HFFc6 (cell line): ENCODE measurements around the gene TRIM66. TPM values are rescaled to one million over a fixed set of nuclear protein-coding genes. Genes with fewer than 3 reads are reported as not detected.

ENCODE experiments used
- DNase-seq: peaks from one replicate; pipeline ENCODE4 v3.0.0-alpha.2; 2018
- H3K27ac Mint-ChIP-seq: 2 replicates; pipeline ENCODE4 v1.8.0; 2020; ENCODE audit warnings: mild to moderate bottlenecking, mixed read lengths
- H3K27me3 Mint-ChIP-seq: 2 replicates; pipeline ENCODE4 v1.8.0; 2021; ENCODE audit warnings: mild to moderate bottlenecking, moderate library complexity, mixed read lengths; ENCODE audit not compliant: insufficient read depth
- H3K36me3 Mint-ChIP-seq: 2 replicates; pipeline ENCODE4 v1.8.0; 2021; ENCODE audit warnings: low read depth, mixed read lengths
- H3K4me1 Mint-ChIP-seq: 2 replicates; pipeline ENCODE4 v1.8.0; 2020; ENCODE audit warnings: low read depth, mixed read lengths
- H3K4me3 Mint-ChIP-seq: 2 replicates; pipeline ENCODE4 v1.8.0; 2020; ENCODE audit warnings: mild to moderate bottlenecking, moderate library complexity, mixed read lengths
- H3K9me3 Mint-ChIP-seq: 2 replicates; pipeline ENCODE4 v1.8.0; 2020; ENCODE audit warnings: mild to moderate bottlenecking, mixed read lengths
- total RNA-seq, 6 experiments: library from RNA; stranded (reverse); fragmentation: NEBNext Ultra II Directional; extraction: Animal tissue kit (Norgen Biotek cat#: 25700); gene quantifications; 2 replicates in 1 of 6; 3 replicates in 5 of 6; pipeline ENCODE4 v1.2.3, GENCODE V29; 2021
- TF ChIP-seq, protein P1 (sequence below): fragments of 200-600 bp; sonication (generic); IDR thresholded peaks from 2 replicates; pipeline ENCODE4 v1.5.0; 2021; ENCODE audit warnings: antibody characterized with exemption, mild to moderate bottlenecking

Gene TRIM66
- total RNA-seq, 6 experiments from 2014 or later, result 4.5 to 6.9 (median 5.6) TPM

DNA sequence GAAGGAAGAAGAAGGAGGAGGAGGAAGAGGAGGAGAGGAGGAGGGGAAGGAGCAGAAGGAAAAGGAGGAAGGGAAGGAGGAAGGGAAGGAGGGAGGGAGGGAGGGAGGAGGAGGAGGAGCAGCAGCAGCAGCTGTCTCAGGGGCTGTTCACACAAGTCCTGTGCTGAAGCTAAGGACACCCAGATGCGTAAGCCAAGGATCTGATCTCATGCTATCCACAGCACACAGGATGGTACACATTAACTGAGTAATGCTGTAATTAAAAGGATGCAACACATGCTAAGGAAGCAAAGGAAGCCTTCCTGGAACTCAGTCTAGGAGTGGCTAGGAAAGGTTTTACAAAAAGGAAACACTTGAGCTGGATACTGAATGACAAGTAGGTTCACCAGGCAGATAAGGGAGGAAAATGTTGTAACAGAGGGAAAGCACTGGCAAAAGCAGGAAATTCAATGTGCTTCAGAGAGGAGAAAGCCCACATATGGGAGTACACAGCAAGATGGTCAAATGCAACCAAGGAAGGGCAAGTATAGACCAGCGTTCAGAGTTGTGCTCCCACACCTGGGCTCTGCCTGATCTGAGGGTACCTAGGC, 32.0 kb downstream of the TRIM66 start:
- TF ChIP-seq, protein P1, sequence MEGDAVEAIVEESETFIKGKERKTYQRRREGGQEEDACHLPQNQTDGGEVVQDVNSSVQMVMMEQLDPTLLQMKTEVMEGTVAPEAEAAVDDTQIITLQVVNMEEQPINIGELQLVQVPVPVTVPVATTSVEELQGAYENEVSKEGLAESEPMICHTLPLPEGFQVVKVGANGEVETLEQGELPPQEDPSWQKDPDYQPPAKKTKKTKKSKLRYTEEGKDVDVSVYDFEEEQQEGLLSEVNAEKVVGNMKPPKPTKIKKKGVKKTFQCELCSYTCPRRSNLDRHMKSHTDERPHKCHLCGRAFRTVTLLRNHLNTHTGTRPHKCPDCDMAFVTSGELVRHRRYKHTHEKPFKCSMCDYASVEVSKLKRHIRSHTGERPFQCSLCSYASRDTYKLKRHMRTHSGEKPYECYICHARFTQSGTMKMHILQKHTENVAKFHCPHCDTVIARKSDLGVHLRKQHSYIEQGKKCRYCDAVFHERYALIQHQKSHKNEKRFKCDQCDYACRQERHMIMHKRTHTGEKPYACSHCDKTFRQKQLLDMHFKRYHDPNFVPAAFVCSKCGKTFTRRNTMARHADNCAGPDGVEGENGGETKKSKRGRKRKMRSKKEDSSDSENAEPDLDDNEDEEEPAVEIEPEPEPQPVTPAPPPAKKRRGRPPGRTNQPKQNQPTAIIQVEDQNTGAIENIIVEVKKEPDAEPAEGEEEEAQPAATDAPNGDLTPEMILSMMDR, result no peak
- Mint-ChIP-seq H3K4me1 (peaks cover 54% of the 10 kb centered on the region), H3K9me3 (no peaks in the 10 kb centered on the region), H3K36me3 (peaks cover 5% of the 10 kb centered on the region; the same call in 1 of the 2 replicates), H3K27ac (peak overlapping the region; percentile 72), H3K27me3 (peaks cover 1% of the 10 kb centered on the region; the same call in 1 of the 2 replicates), H3K4me3 (no peak overlapping the region)
- peak; percentile 45 for DNase-seq

DNA sequence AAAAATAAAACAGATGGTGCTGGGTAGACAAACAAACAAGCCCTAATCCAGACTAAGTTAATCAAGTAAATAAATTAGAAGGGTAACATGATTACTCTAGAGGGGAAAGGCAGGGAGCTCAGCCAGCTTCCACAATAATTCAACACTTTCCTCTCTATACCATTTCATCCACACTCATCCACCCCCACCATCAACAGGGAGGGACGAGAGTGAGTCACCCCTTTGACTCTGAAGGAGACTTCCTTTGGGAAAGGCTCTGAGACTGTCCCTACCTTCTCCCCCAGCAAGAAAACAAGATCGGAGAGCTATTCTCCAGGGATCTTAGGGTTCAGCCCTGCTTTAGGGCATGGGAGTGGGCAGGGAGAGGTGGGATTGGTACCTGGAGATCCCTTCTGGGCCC, 33.1 kb downstream of the TRIM66 start:
- H3K4me3 Mint-ChIP-seq, result no peak overlapping the region; the same call in 1 of the 2 replicates
- peaks cover 5% of the 10 kb centered on the region; the same call in 1 of the 2 replicates for H3K36me3 Mint-ChIP-seq
- no peaks in the 10 kb centered on the region for H3K9me3 Mint-ChIP-seq
- DNase-seq, result peak; percentile 58
- peaks cover 1% of the 10 kb centered on the region; the same call in 1 of the 2 replicates for H3K27me3 Mint-ChIP-seq
- H3K27ac Mint-ChIP-seq, result peak overlapping the region; percentile 72
- peaks cover 53% of the 10 kb centered on the region for H3K4me1 Mint-ChIP-seq
- TF ChIP-seq, protein P1, result no peak

DNA sequence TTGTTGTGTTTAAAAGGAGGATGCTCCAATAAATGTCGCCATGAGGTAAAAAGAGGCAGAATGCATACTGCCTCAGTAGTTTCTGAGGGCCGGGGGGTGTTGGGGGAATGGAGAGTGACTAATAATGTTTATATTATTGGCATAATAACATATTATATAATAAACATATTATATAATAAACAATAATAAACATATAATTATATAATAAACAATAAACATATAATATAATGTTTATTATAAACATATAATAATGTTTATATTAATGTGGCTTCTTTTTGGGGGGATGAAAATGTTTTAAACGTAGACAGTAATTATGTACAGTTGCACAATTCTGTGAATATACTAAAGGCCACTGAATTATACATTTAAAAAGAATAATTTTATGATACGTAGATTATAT, 35.6 kb downstream of the TRIM66 start:
- TF ChIP-seq, protein P1, result no peak
- peaks cover 1% of the 10 kb centered on the region; the same call in 1 of the 2 replicates for H3K27me3 Mint-ChIP-seq
- H3K27ac Mint-ChIP-seq, result no peak overlapping the region
- DNase-seq, result no peak
- peaks cover 7% of the 10 kb centered on the region for H3K36me3 Mint-ChIP-seq
- H3K9me3 Mint-ChIP-seq, result no peaks in the 10 kb centered on the region
- peaks cover 28% of the 10 kb centered on the region for H3K4me1 Mint-ChIP-seq
- no peak overlapping the region for H3K4me3 Mint-ChIP-seq

DNA sequence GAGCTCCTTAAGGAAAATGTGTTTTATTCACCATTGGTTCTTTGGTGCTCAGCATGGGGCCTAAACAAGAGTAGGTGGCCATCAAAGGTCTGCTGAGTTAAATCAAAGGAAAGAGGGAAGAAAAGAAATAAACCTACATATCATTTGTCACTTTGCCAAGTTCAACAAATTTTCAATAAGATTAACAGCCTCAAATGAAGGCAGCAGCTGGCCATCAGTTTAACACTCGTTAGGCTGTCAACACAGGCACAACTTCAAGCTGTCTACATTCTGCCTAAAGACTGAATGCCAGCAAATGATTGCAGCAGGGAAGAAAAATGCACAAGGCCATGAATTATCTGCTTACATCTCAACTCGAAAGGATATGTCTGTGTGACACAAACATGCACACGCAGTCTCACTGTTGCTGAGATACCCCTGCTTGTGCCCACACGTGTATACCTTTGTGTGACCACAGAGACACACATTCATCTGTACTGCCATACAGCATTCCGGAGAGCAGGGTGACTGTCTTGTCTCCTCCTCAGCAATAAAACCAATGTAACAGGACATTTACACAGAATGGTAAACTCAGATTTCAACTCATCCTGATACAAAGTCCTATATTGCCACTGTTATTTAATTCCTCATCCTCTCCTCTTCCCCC, 40.1 kb downstream of the TRIM66 start:
- H3K9me3 Mint-ChIP-seq, result no peaks in the 10 kb centered on the region
- peaks cover 19% of the 10 kb centered on the region for H3K4me1 Mint-ChIP-seq
- H3K4me3 Mint-ChIP-seq, result no peak overlapping the region
- TF ChIP-seq, protein P1, result no peak
- no peak overlapping the region for H3K27ac Mint-ChIP-seq
- no peaks in the 10 kb centered on the region for H3K27me3 Mint-ChIP-seq
- DNase-seq, result no peak
- H3K36me3 Mint-ChIP-seq, result peaks cover 22% of the 10 kb centered on the region

DNA sequence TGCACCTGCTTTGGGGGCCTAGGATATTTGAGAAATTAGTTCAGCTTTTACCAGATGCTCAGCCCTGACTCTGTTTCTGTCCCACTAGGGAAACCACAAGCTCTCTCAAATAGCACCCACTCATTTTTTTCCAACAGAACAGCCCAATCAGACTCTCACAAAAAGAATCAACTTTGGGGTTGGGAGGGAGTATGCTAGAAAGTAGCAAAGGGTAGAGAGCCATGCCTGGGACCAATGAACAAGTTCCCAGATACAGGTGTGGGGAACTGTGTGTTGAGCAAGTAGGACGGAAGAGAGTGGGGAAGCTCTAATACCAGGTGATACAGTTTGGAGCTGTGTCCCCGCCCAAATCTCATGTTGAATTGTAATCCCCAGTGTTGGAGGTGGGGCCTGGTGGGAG, 41.1 kb downstream of the TRIM66 start:
- TF ChIP-seq, protein P1, result no peak
- no peak for DNase-seq
- Mint-ChIP-seq H3K4me1 (peaks cover 19% of the 10 kb centered on the region), H3K27ac (no peak overlapping the region), H3K27me3 (no peaks in the 10 kb centered on the region; the same call in 1 of the 2 replicates), H3K4me3 (no peak overlapping the region), H3K36me3 (peaks cover 31% of the 10 kb centered on the region), H3K9me3 (peaks cover 6% of the 10 kb centered on the region)
